Sigmoid colon (tissue), 7 donors: ENCODE results near the gene MYO18B. TPM values are rescaled to one million over a fixed set of nuclear protein-coding genes. Genes with fewer than 3 reads are reported as not detected.

Experiments
- DNase-seq: peaks from one replicate; pipeline ENCODE4 v3.0.0-alpha.2; 2019
- H3K27ac ChIP-seq, 4 donors: fragments of 200-600 bp; sonication (generic); one replicate each; pipeline ENCODE4 v1.5.1; 2016 to 2019; ENCODE audit warnings: mild to moderate bottlenecking in 1 of 4
- H3K27me3 ChIP-seq, 3 donors: fragments of 200-600 bp; sonication (generic); one replicate each; pipeline ENCODE4 v1.5.1; 2019; ENCODE audit warnings: mild to moderate bottlenecking in 1 of 3
- H3K36me3 ChIP-seq, 4 donors: fragments of 200-600 bp; sonication (generic); one replicate each; pipeline ENCODE4 v1.5.1; 2016 to 2019
- H3K4me1 ChIP-seq, 4 donors: fragments of 200-600 bp; sonication (generic); one replicate each; pipeline ENCODE4 v1.5.1; 2017 to 2019
- H3K4me3 ChIP-seq, 4 donors: fragments of 200-600 bp; sonication (generic); one replicate each; pipeline ENCODE4 v1.5.1; 2017 to 2019; ENCODE audit warnings: mild to moderate bottlenecking in 2 of 4, moderate library complexity in 1 of 4
- H3K9me3 ChIP-seq, 4 donors: fragments of 200-600 bp in 3 of 4; sonication (generic) in 3 of 4; one replicate each; pipeline versions ENCODE4 v1.5.1 to v1.6.1; 2013 to 2019
- EP300 ChIP-seq, 4 donors: sonication (generic); formaldehyde crosslinking; IDR thresholded peaks; one replicate each; pipeline ENCODE4 v1.6.1; 2017; ENCODE audit warnings: antibody characterized with exemption in 4 of 4
- POLR2A ChIP-seq, 2 donors: fragments of 450-650 bp; IDR thresholded peaks; one replicate each; pipeline ENCODE4 v1.6.1; 2016; ENCODE audit warnings: antibody characterized with exemption in 2 of 2, mild to moderate bottlenecking in 2 of 2, moderate library complexity in 2 of 2
- POLR2AphosphoS5 ChIP-seq, 4 donors: sonication (generic); formaldehyde crosslinking; IDR thresholded peaks; one replicate each; pipeline ENCODE4 v1.6.1; 2017; ENCODE audit warnings: antibody characterized with exemption in 4 of 4
- WGBS, 2 donors: extraction: QIAGEN DNeasy Blood & Tissue Kit; methylation state at CpG; one replicate each; pipeline ENCODE4 v1.1.7; 2013; 5-methylcytosine and 5-hydroxymethylcytosine counted together
- intact Hi-C: fragments of 100-400 bp; cut with DNase I; formaldehyde crosslinking; loops from one replicate; pipeline ENCODE4 v1.15.1; 2023
- polyA plus RNA-seq, 3 donors: library from polyadenylated mRNA; stranded (reverse); fragments of 200-250 nt; gene quantifications; one replicate each; pipeline ENCODE4 v1.2.3, GENCODE V29; 2013
- total RNA-seq, 4 donors: library from RNA; depleted of rRNA; stranded (reverse); fragments of >200 nt; gene quantifications; one replicate each; pipeline ENCODE4 v1.1.0, GENCODE V29; 2016
- TF ChIP-seq, protein P1 (sequence below), 4 experiments: fragments of 450-650 bp in 3 of 4; fragments of 200-600 bp in 1 of 4; IDR thresholded peaks; one replicate each; pipeline ENCODE4 v1.5.1; 2016 to 2019; ENCODE audit warnings: antibody characterized with exemption in 4 of 4, mild to moderate bottlenecking in 3 of 4, moderate library complexity in 2 of 4
- donor health status: healthy with polysubstance abuse.
- donor health status: Bipolar disorder and iron deficiency.
- donor health status: healthy.

MYO18B gene
- total and polyA plus RNA-seq, 7 donors: under 0.01 to 0.60 (median 0.30) TPM; not detected in 3

DNA sequence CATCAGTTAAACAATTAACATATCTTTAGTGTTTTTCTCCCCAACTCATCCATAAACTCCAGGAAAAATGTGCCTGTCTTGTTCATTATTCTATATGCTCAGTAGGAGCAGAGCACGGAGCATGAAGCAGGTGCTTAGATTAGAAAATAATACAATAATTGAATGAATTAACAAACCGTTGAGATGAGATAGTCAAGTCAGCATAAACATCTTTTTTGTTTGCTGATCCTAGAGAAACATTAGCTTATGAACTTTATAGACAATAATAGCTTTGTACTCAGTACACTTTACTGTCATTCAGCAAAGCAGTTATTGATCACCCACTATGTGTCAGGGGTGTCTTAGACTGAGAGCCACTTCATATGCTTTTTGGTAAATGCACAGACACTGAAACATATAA is 322.1 kb downstream of the MYO18B start:
- no peak for DNase-seq
- no peak overlapping the region for H3K27ac ChIP-seq
- no peaks in the 10 kb centered on the region for H3K4me1 ChIP-seq
- no peak overlapping the region for H3K4me3 ChIP-seq
- intact Hi-C loops: no loop called here
- H3K27me3 ChIP-seq: peaks cover 0 to 14% (median 0%) of the 10 kb centered on the region in 3 donors
- 59 to 81% methylated on average over 2 of the region's 2 CpGs for WGBS, 2 donors
- H3K36me3 ChIP-seq: no peaks in the 10 kb centered on the region
- no peaks in the 10 kb centered on the region for H3K9me3 ChIP-seq
- TF ChIP-seq POLR2AphosphoS5 (IDR thresholded peaks at IDR 0.05) (no peak), EP300 (IDR thresholded peaks at IDR 0.05) (no peak), POLR2A (IDR thresholded peaks at IDR 0.05) (no peak)
- TF ChIP-seq, protein P1, sequence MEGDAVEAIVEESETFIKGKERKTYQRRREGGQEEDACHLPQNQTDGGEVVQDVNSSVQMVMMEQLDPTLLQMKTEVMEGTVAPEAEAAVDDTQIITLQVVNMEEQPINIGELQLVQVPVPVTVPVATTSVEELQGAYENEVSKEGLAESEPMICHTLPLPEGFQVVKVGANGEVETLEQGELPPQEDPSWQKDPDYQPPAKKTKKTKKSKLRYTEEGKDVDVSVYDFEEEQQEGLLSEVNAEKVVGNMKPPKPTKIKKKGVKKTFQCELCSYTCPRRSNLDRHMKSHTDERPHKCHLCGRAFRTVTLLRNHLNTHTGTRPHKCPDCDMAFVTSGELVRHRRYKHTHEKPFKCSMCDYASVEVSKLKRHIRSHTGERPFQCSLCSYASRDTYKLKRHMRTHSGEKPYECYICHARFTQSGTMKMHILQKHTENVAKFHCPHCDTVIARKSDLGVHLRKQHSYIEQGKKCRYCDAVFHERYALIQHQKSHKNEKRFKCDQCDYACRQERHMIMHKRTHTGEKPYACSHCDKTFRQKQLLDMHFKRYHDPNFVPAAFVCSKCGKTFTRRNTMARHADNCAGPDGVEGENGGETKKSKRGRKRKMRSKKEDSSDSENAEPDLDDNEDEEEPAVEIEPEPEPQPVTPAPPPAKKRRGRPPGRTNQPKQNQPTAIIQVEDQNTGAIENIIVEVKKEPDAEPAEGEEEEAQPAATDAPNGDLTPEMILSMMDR (IDR thresholded peaks at IDR 0.05): no peak

DNA sequence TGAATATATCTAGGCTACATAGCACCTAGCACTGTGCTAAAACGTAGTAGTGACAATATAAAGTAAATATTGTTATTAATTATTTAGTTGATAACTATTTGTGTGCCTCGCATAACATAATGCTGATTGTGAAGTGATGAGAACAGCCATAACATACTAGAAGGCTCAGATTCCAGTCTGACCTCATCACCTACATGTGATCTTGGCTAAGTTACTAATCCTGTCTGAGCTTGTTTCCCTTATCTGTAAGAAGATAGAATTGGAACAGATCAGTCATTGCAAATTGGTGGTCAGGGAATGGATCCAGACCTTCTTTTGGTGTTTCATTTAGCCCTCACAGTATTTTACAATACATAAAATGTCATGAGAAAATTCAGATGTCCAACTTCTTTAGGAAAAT is 323.9 kb downstream of the MYO18B start:
- Histone ChIP-seq H3K27ac (no peak overlapping the region), H3K27me3 (peaks cover 0 to 20% (median 7%) of the 10 kb centered on the region in 3 donors), H3K4me1 (no peaks in the 10 kb centered on the region), H3K9me3 (no peaks in the 10 kb centered on the region), H3K4me3 (no peak overlapping the region), H3K36me3 (no peaks in the 10 kb centered on the region)
- DNase-seq: no peak
- intact Hi-C loops: no loop called here
- no peak for TF ChIP-seq POLR2AphosphoS5 (IDR thresholded peaks at IDR 0.05)
- TF ChIP-seq EP300 (IDR thresholded peaks at IDR 0.05): no peak
- TF ChIP-seq, protein P1 (IDR thresholded peaks at IDR 0.05): no peak
- no peak for TF ChIP-seq POLR2A (IDR thresholded peaks at IDR 0.05)
- 53 to 62% methylated on average over 2 of the region's 2 CpGs for WGBS, 2 donors

DNA sequence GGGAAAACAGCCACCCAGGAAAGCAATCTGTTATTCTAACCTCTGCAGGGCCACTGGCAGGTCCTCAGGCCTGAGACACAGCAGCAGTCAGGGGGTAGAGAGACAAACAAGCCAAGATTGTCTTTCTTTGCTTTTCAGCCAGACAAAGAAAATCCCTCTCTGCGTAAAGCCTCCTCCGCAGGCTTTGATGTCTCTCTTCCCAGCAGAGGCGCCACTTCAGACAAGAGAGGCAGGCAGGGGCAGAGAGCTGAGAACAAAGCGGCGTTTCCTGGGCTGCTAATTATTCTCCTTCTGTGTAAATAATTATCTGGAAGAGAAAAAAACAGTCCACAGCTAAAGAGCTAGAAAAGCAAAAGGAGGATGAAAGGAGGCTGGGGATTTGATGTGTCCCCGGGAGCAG is 324.5 kb downstream of the MYO18B start:
- no peak overlapping the region for H3K4me3 ChIP-seq
- H3K9me3 ChIP-seq: no peaks in the 10 kb centered on the region
- intact Hi-C loops: no loop called here
- no peaks in the 10 kb centered on the region for H3K36me3 ChIP-seq
- 11 to 14% methylated on average over 6 of the region's 6 CpGs for WGBS, 2 donors
- TF ChIP-seq, protein P1 (IDR thresholded peaks at IDR 0.05): no peak
- TF ChIP-seq POLR2AphosphoS5 (IDR thresholded peaks at IDR 0.05) (no peak), EP300 (IDR thresholded peaks at IDR 0.05) (no peak), POLR2A (IDR thresholded peaks at IDR 0.05) (no peak)
- no peak overlapping the region for H3K27ac ChIP-seq
- peaks cover 0 to 20% (median 10%) of the 10 kb centered on the region in 3 donors for H3K27me3 ChIP-seq
- H3K4me1 ChIP-seq: no peaks in the 10 kb centered on the region
- no peak for DNase-seq

DNA sequence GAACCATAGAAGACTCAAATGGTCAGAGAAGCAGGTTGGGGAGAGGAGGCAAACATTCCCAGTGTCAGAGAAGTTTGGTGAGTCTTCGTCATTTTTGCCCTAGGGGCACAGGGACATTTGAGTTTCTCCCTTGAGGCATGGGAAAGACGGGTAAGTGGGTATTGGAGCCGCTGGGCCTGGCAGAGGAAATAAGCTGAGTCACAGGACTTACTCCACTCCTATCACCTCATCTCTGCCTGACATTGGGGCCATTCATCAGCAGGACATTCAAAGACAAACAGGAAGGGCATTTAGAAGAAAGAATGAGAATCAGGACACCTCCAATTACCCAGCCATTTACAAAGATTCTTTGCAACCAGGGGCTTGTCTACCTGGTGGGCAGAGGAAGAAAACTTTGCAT is 326.6 kb downstream of the MYO18B start:
- Histone ChIP-seq H3K27me3 (peaks cover 0 to 20% (median 10%) of the 10 kb centered on the region in 3 donors), H3K27ac (no peak overlapping the region), H3K36me3 (no peaks in the 10 kb centered on the region), H3K9me3 (no peaks in the 10 kb centered on the region), H3K4me1 (no peaks in the 10 kb centered on the region), H3K4me3 (no peak overlapping the region)
- TF ChIP-seq, protein P1 (IDR thresholded peaks at IDR 0.05): no peak
- TF ChIP-seq POLR2AphosphoS5 (IDR thresholded peaks at IDR 0.05): no peak
- TF ChIP-seq POLR2A (IDR thresholded peaks at IDR 0.05): no peak
- TF ChIP-seq EP300 (IDR thresholded peaks at IDR 0.05): no peak
- no peak for DNase-seq
- 49 to 57% methylated on average over 3 of the region's 3 CpGs for WGBS, 2 donors
- intact Hi-C loops: no loop called here

DNA sequence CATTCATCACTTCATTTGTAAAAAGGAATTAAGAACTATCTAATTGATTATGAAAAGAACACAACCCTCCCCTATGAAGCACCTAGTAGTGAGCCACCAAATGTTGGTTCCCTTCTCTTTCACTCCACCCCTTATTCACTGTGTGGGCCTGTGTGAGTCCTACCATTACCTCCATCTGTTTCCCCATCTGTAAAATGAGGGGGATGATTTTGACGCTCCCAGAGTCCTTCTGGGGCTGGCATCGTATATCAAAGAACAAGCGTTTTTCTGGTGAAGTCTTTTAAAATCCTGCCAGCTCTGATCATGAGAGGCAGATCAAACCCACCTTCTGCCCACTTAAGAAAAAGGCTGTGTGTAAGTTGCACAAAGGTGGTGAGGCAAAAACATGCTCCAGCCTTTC is 330.6 kb downstream of the MYO18B start:
- TF ChIP-seq, protein P1 (IDR thresholded peaks at IDR 0.05): no peak
- TF ChIP-seq POLR2AphosphoS5 (IDR thresholded peaks at IDR 0.05) (no peak), EP300 (IDR thresholded peaks at IDR 0.05) (no peak), POLR2A (IDR thresholded peaks at IDR 0.05) (no peak)
- WGBS, 2 donors: 77 to 78% methylated on average over 3 of the region's 3 CpGs
- Histone ChIP-seq H3K4me3 (no peak overlapping the region), H3K36me3 (no peaks in the 10 kb centered on the region), H3K27ac (no peak overlapping the region), H3K4me1 (no peaks in the 10 kb centered on the region), H3K27me3 (peaks cover 0 to 32% (median 10%) of the 10 kb centered on the region in 3 donors), H3K9me3 (no peaks in the 10 kb centered on the region)
- intact Hi-C loops: no loop called here
- no peak for DNase-seq
